Measurements from ENCODE around the gene S100A9.

DNA sequence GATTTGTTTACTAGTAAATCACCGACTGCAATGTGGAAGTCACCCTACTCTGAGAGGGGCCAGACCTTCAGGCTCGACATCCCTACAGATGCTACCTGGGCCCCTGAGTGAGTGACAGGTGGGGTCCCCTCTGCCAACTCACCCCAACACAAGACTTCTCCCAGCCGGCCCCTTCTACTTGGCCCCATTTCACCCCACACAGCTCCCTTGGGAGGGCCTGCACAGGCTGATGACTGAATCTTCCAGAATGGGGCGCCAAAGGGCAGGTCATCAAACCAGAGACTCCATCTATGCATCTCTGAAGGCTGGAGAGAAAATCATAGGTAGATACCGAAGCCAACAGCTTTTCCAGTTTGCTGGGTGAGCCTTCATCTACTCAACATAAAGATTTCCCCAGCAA is 42.6 kb downstream of the S100A9 start:
- TF ChIP-seq, protein P1, sequence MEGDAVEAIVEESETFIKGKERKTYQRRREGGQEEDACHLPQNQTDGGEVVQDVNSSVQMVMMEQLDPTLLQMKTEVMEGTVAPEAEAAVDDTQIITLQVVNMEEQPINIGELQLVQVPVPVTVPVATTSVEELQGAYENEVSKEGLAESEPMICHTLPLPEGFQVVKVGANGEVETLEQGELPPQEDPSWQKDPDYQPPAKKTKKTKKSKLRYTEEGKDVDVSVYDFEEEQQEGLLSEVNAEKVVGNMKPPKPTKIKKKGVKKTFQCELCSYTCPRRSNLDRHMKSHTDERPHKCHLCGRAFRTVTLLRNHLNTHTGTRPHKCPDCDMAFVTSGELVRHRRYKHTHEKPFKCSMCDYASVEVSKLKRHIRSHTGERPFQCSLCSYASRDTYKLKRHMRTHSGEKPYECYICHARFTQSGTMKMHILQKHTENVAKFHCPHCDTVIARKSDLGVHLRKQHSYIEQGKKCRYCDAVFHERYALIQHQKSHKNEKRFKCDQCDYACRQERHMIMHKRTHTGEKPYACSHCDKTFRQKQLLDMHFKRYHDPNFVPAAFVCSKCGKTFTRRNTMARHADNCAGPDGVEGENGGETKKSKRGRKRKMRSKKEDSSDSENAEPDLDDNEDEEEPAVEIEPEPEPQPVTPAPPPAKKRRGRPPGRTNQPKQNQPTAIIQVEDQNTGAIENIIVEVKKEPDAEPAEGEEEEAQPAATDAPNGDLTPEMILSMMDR (IDR thresholded peaks at IDR 0.05; ENCODE audit: low read depth, low read length, missing input control) = no peak
- no peak for TF ChIP-seq EGR1 (IDR thresholded peaks at IDR 0.05; ENCODE audit: low read depth in 2 of 2)
- TF ChIP-seq TAF1 (conservative IDR thresholded peaks at IDR 0.05) = no peak
- TF ChIP-seq GABPA (IDR thresholded peaks at IDR 0.05 in 1 of 2, conservative IDR thresholded peaks at IDR 0.05 in 1 of 2) = no peak
- no peak for TF ChIP-seq SP1 (IDR thresholded peaks at IDR 0.05)
- no peak for TF ChIP-seq FOXA1 (IDR thresholded peaks at IDR 0.05)
- TF ChIP-seq, protein P2, sequence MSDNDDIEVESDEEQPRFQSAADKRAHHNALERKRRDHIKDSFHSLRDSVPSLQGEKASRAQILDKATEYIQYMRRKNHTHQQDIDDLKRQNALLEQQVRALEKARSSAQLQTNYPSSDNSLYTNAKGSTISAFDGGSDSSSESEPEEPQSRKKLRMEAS (IDR thresholded peaks at IDR 0.05) = no peak
- TF ChIP-seq, protein P3, sequence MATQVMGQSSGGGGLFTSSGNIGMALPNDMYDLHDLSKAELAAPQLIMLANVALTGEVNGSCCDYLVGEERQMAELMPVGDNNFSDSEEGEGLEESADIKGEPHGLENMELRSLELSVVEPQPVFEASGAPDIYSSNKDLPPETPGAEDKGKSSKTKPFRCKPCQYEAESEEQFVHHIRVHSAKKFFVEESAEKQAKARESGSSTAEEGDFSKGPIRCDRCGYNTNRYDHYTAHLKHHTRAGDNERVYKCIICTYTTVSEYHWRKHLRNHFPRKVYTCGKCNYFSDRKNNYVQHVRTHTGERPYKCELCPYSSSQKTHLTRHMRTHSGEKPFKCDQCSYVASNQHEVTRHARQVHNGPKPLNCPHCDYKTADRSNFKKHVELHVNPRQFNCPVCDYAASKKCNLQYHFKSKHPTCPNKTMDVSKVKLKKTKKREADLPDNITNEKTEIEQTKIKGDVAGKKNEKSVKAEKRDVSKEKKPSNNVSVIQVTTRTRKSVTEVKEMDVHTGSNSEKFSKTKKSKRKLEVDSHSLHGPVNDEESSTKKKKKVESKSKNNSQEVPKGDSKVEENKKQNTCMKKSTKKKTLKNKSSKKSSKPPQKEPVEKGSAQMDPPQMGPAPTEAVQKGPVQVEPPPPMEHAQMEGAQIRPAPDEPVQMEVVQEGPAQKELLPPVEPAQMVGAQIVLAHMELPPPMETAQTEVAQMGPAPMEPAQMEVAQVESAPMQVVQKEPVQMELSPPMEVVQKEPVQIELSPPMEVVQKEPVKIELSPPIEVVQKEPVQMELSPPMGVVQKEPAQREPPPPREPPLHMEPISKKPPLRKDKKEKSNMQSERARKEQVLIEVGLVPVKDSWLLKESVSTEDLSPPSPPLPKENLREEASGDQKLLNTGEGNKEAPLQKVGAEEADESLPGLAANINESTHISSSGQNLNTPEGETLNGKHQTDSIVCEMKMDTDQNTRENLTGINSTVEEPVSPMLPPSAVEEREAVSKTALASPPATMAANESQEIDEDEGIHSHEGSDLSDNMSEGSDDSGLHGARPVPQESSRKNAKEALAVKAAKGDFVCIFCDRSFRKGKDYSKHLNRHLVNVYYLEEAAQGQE (IDR thresholded peaks at IDR 0.05) = no peak
- TF ChIP-seq, protein P4, sequence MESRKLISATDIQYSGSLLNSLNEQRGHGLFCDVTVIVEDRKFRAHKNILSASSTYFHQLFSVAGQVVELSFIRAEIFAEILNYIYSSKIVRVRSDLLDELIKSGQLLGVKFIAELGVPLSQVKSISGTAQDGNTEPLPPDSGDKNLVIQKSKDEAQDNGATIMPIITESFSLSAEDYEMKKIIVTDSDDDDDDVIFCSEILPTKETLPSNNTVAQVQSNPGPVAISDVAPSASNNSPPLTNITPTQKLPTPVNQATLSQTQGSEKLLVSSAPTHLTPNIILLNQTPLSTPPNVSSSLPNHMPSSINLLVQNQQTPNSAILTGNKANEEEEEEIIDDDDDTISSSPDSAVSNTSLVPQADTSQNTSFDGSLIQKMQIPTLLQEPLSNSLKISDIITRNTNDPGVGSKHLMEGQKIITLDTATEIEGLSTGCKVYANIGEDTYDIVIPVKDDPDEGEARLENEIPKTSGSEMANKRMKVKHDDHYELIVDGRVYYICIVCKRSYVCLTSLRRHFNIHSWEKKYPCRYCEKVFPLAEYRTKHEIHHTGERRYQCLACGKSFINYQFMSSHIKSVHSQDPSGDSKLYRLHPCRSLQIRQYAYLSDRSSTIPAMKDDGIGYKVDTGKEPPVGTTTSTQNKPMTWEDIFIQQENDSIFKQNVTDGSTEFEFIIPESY (IDR thresholded peaks at IDR 0.05) = no peak
- no peak for TF ChIP-seq YY1 (IDR thresholded peaks at IDR 0.05)
- no peak for TF ChIP-seq RAD21 (IDR thresholded peaks at IDR 0.05)
- no peak for TF ChIP-seq JUND (IDR thresholded peaks at IDR 0.05)
- TF ChIP-seq, protein P5, sequence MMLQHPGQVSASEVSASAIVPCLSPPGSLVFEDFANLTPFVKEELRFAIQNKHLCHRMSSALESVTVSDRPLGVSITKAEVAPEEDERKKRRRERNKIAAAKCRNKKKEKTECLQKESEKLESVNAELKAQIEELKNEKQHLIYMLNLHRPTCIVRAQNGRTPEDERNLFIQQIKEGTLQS (IDR thresholded peaks at IDR 0.05) = no peak
- no peak for TF ChIP-seq RXRA (IDR thresholded peaks at IDR 0.05)
